ENCODE data around the gene COPG1. TPM values are rescaled to one million over a fixed set of nuclear protein-coding genes. Genes with fewer than 3 reads are reported as not detected.
A peak's percentile ranks its signal among the peaks of the same experiment; 100 is the strongest.

COPG1 gene
- total RNA-seq, 1 experiment from 2014 or later: 225 TPM

- ChIA-PET CTCF (interaction anchor here (0.6 to 1.6 kb wide), 6 partner anchors 12 to 38 kb away, joined by 3 to 7 read pairs (median 3); a partner anchor contains a TSS), POLR2A (interaction anchor here (0.8 to 5.7 kb wide), 12 partner anchors 12 to 226 kb away, joined by 3 to 56 read pairs (median 6); partner anchors contain the start of genes COPG1 and EFCAB12)
- Mint-ChIP-seq H3K27ac (ENCODE audit: low read depth, unreplicated experiment) (peak within 1 kb of the TSS; percentile 90), H3K27me3 (ENCODE audit: insufficient read depth, unreplicated experiment) (no peaks in the 10 kb centered on the region), H3K9me3 (ENCODE audit: unreplicated experiment) (no peaks in the 10 kb centered on the region), H3K36me3 (ENCODE audit: insufficient read depth, unreplicated experiment) (peaks cover 48% of the 10 kb centered on the region), H3K4me3 (ENCODE audit: unreplicated experiment) (peak within 1 kb of the TSS; percentile 97), H3K4me1 (ENCODE audit: insufficient read depth, unreplicated experiment) (peaks cover 10% of the 10 kb centered on the region)
- BruUV-seq (replicated peaks): no TSS peak
- peak; percentile 91 for DNase-seq (ENCODE audit: unreplicated experiment)
- no peak for TF ChIP-seq CTCF (IDR thresholded peaks at IDR 0.05; ENCODE audit: unreplicated experiment)
- intact Hi-C loops (cut with micrococcal nuclease): loop anchor here (2.0 kb wide), 1 partner anchor 36 kb away; no protein-coding TSS in a partner anchor
These were observed 29.1 kb downstream of the COPG1 start, which contains the start of gene HMCES for GRCh38 chr3:129278439-129278965. Gene HMCES, plus strand, starts transcription at chr3:129278870. Its CDS starts 863 bp downstream, at chr3:129279733.

- POLR2A ChIA-PET: interaction anchor here (0.6 to 5.7 kb wide), 21 partner anchors 11 to 226 kb away, joined by 3 to 56 read pairs (median 4); partner anchors contain the start of genes COPG1, EFCAB12, IFT122 and MBD4
- BruUV-seq (replicated peaks): no TSS peak
These were observed 29.8 kb downstream of the COPG1 start for GRCh38 chr3:129278966-129279906.

GRCh38 chr3:129280183-129280582 lies 30.8 kb downstream of the COPG1 start:
- no peak overlapping the region for H3K27ac Mint-ChIP-seq (ENCODE audit: low read depth, unreplicated experiment)
- H3K36me3 Mint-ChIP-seq (ENCODE audit: insufficient read depth, unreplicated experiment): peaks cover 34% of the 10 kb centered on the region
- DNase-seq (ENCODE audit: unreplicated experiment): no peak
- H3K27me3 Mint-ChIP-seq (ENCODE audit: insufficient read depth, unreplicated experiment): no peaks in the 10 kb centered on the region
- peaks cover 10% of the 10 kb centered on the region for H3K4me1 Mint-ChIP-seq (ENCODE audit: insufficient read depth, unreplicated experiment)
- BruUV-seq (replicated peaks): no TSS peak
- H3K4me3 Mint-ChIP-seq (ENCODE audit: unreplicated experiment): peak overlapping the region; percentile 97
- TF ChIP-seq CTCF (IDR thresholded peaks at IDR 0.05; ENCODE audit: unreplicated experiment): no peak
- CTCF ChIA-PET: interaction anchor here (0.6 to 1.3 kb wide), 3 partner anchors 8 to 394 kb away, joined by 3 read pairs; no protein-coding TSS in a partner anchor
- POLR2A ChIA-PET: interaction anchor here (0.6 to 5.7 kb wide), 11 partner anchors 9 to 160 kb away, joined by 3 to 56 read pairs (median 4); partner anchors contain the start of genes COPG1, IFT122 and MBD4
- H3K9me3 Mint-ChIP-seq (ENCODE audit: unreplicated experiment): no peaks in the 10 kb centered on the region
- intact Hi-C loops (cut with micrococcal nuclease): no loop called here

More at GRCh38 chr3:129278966-129279906, 29.8 kb downstream of the COPG1 start:
- intact Hi-C loops (cut with micrococcal nuclease): loop anchor here (2.0 kb wide), 1 partner anchor 36 kb away; no protein-coding TSS in a partner anchor
- CTCF ChIA-PET: interaction anchor here (0.5 to 1.6 kb wide), 8 partner anchors 9 to 1471 kb away, joined by 3 to 7 read pairs (median 3); a partner anchor contains a TSS
- Mint-ChIP-seq H3K9me3 (ENCODE audit: unreplicated experiment) (no peaks in the 10 kb centered on the region), H3K27me3 (ENCODE audit: insufficient read depth, unreplicated experiment) (no peaks in the 10 kb centered on the region), H3K27ac (ENCODE audit: low read depth, unreplicated experiment) (peak overlapping the region; percentile 90), H3K36me3 (ENCODE audit: insufficient read depth, unreplicated experiment) (peaks cover 41% of the 10 kb centered on the region), H3K4me1 (ENCODE audit: insufficient read depth, unreplicated experiment) (peaks cover 10% of the 10 kb centered on the region), H3K4me3 (ENCODE audit: unreplicated experiment) (peak overlapping the region; percentile 97)
- no peak for TF ChIP-seq CTCF (IDR thresholded peaks at IDR 0.05; ENCODE audit: unreplicated experiment)
- peak; percentile 65 for DNase-seq (ENCODE audit: unreplicated experiment)

All from MCF 10A (cell line).